COLO668 (cell line): ENCODE data around the gene TGFB1I1.
"Not testable (repeated sequence)": the region's sequence is repeated elsewhere in the genome, so short reads cannot be mapped to it uniquely, and the experiment has no call there.

Experiments
- DNase-seq: peaks from one replicate; lab custom pipeline; 2025; ENCODE audit not compliant: unreplicated experiment; lab: John Stamatoyannopoulos, UW

The TGFB1I1 gene

GRCh38 chr16:31467858-31468257 is 4.1 kb upstream of the TGFB1I1 start:
- no peak for DNase-seq

GRCh38 chr16:31470615-31471014 is 1.3 kb upstream of the TGFB1I1 start:
- DNase-seq, result no peak

GRCh38 chr16:31471241-31471874 is 594 bp upstream of the TGFB1I1 start:
- no peak for DNase-seq

GRCh38 chr16:31472709-31473203 is 804 bp downstream of the TGFB1I1 start:
- peak; percentile 40 for DNase-seq

GRCh38 chr16:31473264-31473984 is 1.5 kb downstream of the TGFB1I1 start:
- no peak for DNase-seq

GRCh38 chr16:31474173-31474714 is 2.3 kb downstream of the TGFB1I1 start:
- no peak for DNase-seq

- DNase-seq, result no peak
These were observed 3.1 kb downstream of the TGFB1I1 start for GRCh38 chr16:31474773-31475738.

GRCh38 chr16:31475946-31476302 is 4.0 kb downstream of the TGFB1I1 start:
- DNase-seq, result no peak

- DNase-seq, result peak; percentile 84
These were observed 4.6 kb downstream of the TGFB1I1 start for GRCh38 chr16:31476303-31477219.

GRCh38 chr16:31477220-31478216 is 5.6 kb downstream of the TGFB1I1 start:
- DNase-seq, result peak; percentile 68

GRCh38 chr16:31478956-31479355 is 7.0 kb downstream of the TGFB1I1 start:
- DNase-seq, result no peak

GRCh38 chr16:31479751-31480150 is 7.8 kb downstream of the TGFB1I1 start:
- DNase-seq, result no peak

- no peak for DNase-seq
These were observed 9.0 kb downstream of the TGFB1I1 start for GRCh38 chr16:31480851-31481536.

GRCh38 chr16:31483081-31483480 is 11.1 kb downstream of the TGFB1I1 start, which contains the start of gene SLC5A2:
Gene SLC5A2 (plus strand): TSS chr16:31483123. CDS start chr16:31483137, 14 bp downstream.
- DNase-seq, result no peak

- not testable (repeated sequence) for DNase-seq
These were observed 12.1 kb downstream of the TGFB1I1 start for GRCh38 chr16:31484048-31484447.

GRCh38 chr16:31484491-31485171 is 12.7 kb downstream of the TGFB1I1 start:
- no peak for DNase-seq

- no peak for DNase-seq
These were observed 13.6 kb downstream of the TGFB1I1 start for GRCh38 chr16:31485571-31485970.

- no peak for DNase-seq
These were observed 14.1 kb downstream of the TGFB1I1 start for GRCh38 chr16:31486045-31486444.
